Embryonic facial prominence (tissue), 1 donor: ENCODE results near the gene WWC1.

ENCODE experiments used
- DNase-seq: peaks from one replicate; pipeline ENCODE4 v3.0.0-alpha.2; 2016; ENCODE audit errors: extremely low spot score

The WWC1 gene

GRCh38 chr5:168291342-168291963 lies at the start of gene WWC1:
TSS of gene WWC1 (plus strand) at chr5:168291645. CDS start at chr5:168292153, 508 bp downstream.
- DNase-seq = no peak

- no peak for DNase-seq
These were observed 46.4 kb upstream of the WWC1 start for GRCh38 chr5:168244838-168245559.

GRCh38 chr5:168249923-168250322 lies 41.5 kb upstream of the WWC1 start:
- no peak for DNase-seq

- no peak for DNase-seq
These were observed 40.2 kb upstream of the WWC1 start for GRCh38 chr5:168251259-168251658.

GRCh38 chr5:168254013-168254693 lies 37.3 kb upstream of the WWC1 start:
- no peak for DNase-seq

GRCh38 chr5:168260353-168261226 lies 30.9 kb upstream of the WWC1 start:
- DNase-seq = no peak

GRCh38 chr5:168261227-168261571 lies 30.2 kb upstream of the WWC1 start:
- DNase-seq = no peak

GRCh38 chr5:168262042-168262743 lies 29.3 kb upstream of the WWC1 start:
- DNase-seq = no peak

GRCh38 chr5:168263121-168263520 lies 28.3 kb upstream of the WWC1 start:
- no peak for DNase-seq

- DNase-seq = no peak
These were observed 25.4 kb upstream of the WWC1 start for GRCh38 chr5:168266016-168266415.

- peak; percentile 72 for DNase-seq
These were observed 22.2 kb upstream of the WWC1 start for GRCh38 chr5:168268949-168269936.

- DNase-seq = no peak
These were observed 21.5 kb upstream of the WWC1 start for GRCh38 chr5:168269937-168270330.

- DNase-seq = no peak
These were observed 21.0 kb upstream of the WWC1 start for GRCh38 chr5:168270476-168270875.

GRCh38 chr5:168273056-168273980 lies 18.1 kb upstream of the WWC1 start:
- no peak for DNase-seq

- no peak for DNase-seq
These were observed 17.0 kb upstream of the WWC1 start for GRCh38 chr5:168274406-168274805.

GRCh38 chr5:168275940-168276339 lies 15.5 kb upstream of the WWC1 start:
- DNase-seq = no peak

GRCh38 chr5:168282120-168282519 lies 9.3 kb upstream of the WWC1 start:
- no peak for DNase-seq

- DNase-seq = no peak
These were observed 6.6 kb upstream of the WWC1 start for GRCh38 chr5:168284809-168285208.

GRCh38 chr5:168285696-168286095 lies 5.7 kb upstream of the WWC1 start:
- DNase-seq = no peak
